Uterus (tissue), 4 donors: ENCODE data around the gene PXDC1. TPM values are rescaled to one million over a fixed set of nuclear protein-coding genes. Genes with fewer than 3 reads are reported as not detected.

Source experiments
- DNase-seq, 2 donors: peaks; one replicate each; pipeline ENCODE4 v3.0.0-alpha.2; 2019 to 2020
- H3K27ac ChIP-seq, 2 donors: fragments of 200-600 bp; sonication (generic); 1 replicate in 1 of 2; 2 replicates in 1 of 2; pipeline ENCODE4 v1.5.1; 2016 to 2018
- H3K27me3 ChIP-seq, 2 donors: fragments of 200-600 bp; sonication (generic); one replicate each; pipeline ENCODE4 v1.5.1; 2018 to 2019; ENCODE audit warnings: control low read depth in 1 of 2
- H3K36me3 ChIP-seq, 2 donors: fragments of 200-600 bp; sonication (generic); one replicate each; pipeline ENCODE4 v1.5.1; 2019; ENCODE audit warnings: control low read depth in 1 of 2
- H3K4me1 ChIP-seq, 2 donors: fragments of 200-600 bp; sonication (generic); one replicate each; pipeline ENCODE4 v1.5.1; 2018 to 2019; ENCODE audit warnings: control low read depth in 1 of 2
- H3K4me3 ChIP-seq, 2 donors: fragments of 200-600 bp; sonication (generic); 1 replicate in 1 of 2; 2 replicates in 1 of 2; pipeline ENCODE4 v1.5.1; 2018 to 2019; ENCODE audit warnings: mild to moderate bottlenecking in 1 of 2
- H3K9me3 ChIP-seq, 2 donors: fragments of 200-600 bp; sonication (generic); one replicate each; pipeline ENCODE4 v1.5.1; 2019; ENCODE audit warnings: control low read depth in 1 of 2
- CTCF ChIP-seq, 4 experiments: fragments of 200-600 bp in 2 of 4; fragments of 450-650 bp in 2 of 4; sonication (generic) in 2 of 4; IDR thresholded peaks; one replicate each; pipeline ENCODE4 v1.5.1; 2016 to 2019; ENCODE audit warnings: antibody characterized with exemption in 4 of 4, mild to moderate bottlenecking in 2 of 4, moderate library complexity in 1 of 4
- POLR2A ChIP-seq, 2 donors: fragments of 450-650 bp; IDR thresholded peaks; one replicate each; pipeline ENCODE4 v1.6.1; 2016; ENCODE audit warnings: antibody characterized with exemption in 2 of 2, mild to moderate bottlenecking in 1 of 2, moderate library complexity in 1 of 2
- intact Hi-C: fragments of 100-400 bp; cut with DNase I; formaldehyde crosslinking; loops from one replicate; pipeline ENCODE4 v1.15.1; 2023; ENCODE audit warnings: low total_unique reads
- total RNA-seq, 4 donors: library from RNA; depleted of rRNA in 3 of 4; stranded (reverse); fragments of >200 nt in 3 of 4; gene quantifications; one replicate each; pipeline versions ENCODE4 v1.1.0 to v1.2.4, GENCODE V29; 2014 to 2023
- donor health status: DM: yes; HTN: yes; CAD: no.

The PXDC1 gene
- total RNA-seq, 4 donors from 2014 or later = 15.6 to 42.4 (median 31.0) TPM

GRCh38 chr6:3706547-3706946, 45.0 kb downstream of the PXDC1 start:
- H3K27ac ChIP-seq = no peak overlapping the region
- intact Hi-C loops = no loop called here

GRCh38 chr6:3701631-3702030, 49.9 kb downstream of the PXDC1 start:
- H3K27me3 ChIP-seq = no peaks in the 10 kb centered on the region
- no peaks in the 10 kb centered on the region for H3K36me3 ChIP-seq
- no peak for DNase-seq
- intact Hi-C loops = no loop called here
- H3K9me3 ChIP-seq = no peaks in the 10 kb centered on the region
- no peaks in the 10 kb centered on the region for H3K4me1 ChIP-seq
- no peak overlapping the region for H3K27ac ChIP-seq
- TF ChIP-seq CTCF (IDR thresholded peaks at IDR 0.05) (no peak), POLR2A (IDR thresholded peaks at IDR 0.05) (no peak)
- no peak overlapping the region for H3K4me3 ChIP-seq

More at GRCh38 chr6:3706547-3706946, 45.0 kb downstream of the PXDC1 start:
- no peak for DNase-seq
- H3K4me1 ChIP-seq = no peaks in the 10 kb centered on the region
- H3K36me3 ChIP-seq = no peaks in the 10 kb centered on the region
- TF ChIP-seq POLR2A (IDR thresholded peaks at IDR 0.05) (no peak), CTCF (IDR thresholded peaks at IDR 0.05) (no peak)
- no peaks in the 10 kb centered on the region for H3K9me3 ChIP-seq
- no peak overlapping the region for H3K4me3 ChIP-seq
- no peaks in the 10 kb centered on the region for H3K27me3 ChIP-seq

GRCh38 chr6:3699231-3699630, 52.3 kb downstream of the PXDC1 start:
- no peaks in the 10 kb centered on the region for H3K36me3 ChIP-seq
- no peak overlapping the region for H3K27ac ChIP-seq
- DNase-seq = no peak
- intact Hi-C loops = no loop called here
- H3K4me3 ChIP-seq = no peak overlapping the region
- H3K27me3 ChIP-seq = no peaks in the 10 kb centered on the region
- H3K9me3 ChIP-seq = no peaks in the 10 kb centered on the region
- no peak for TF ChIP-seq CTCF (IDR thresholded peaks at IDR 0.05)
- TF ChIP-seq POLR2A (IDR thresholded peaks at IDR 0.05) = no peak
- H3K4me1 ChIP-seq = no peaks in the 10 kb centered on the region

GRCh38 chr6:3698021-3698420, 53.5 kb downstream of the PXDC1 start:
- no peaks in the 10 kb centered on the region for H3K9me3 ChIP-seq
- TF ChIP-seq CTCF (IDR thresholded peaks at IDR 0.05) = no peak
- TF ChIP-seq POLR2A (IDR thresholded peaks at IDR 0.05) = no peak
- no peaks in the 10 kb centered on the region for H3K4me1 ChIP-seq
- no peak overlapping the region for H3K27ac ChIP-seq
- H3K36me3 ChIP-seq = no peaks in the 10 kb centered on the region
- DNase-seq = no peak
- intact Hi-C loops = no loop called here
- H3K27me3 ChIP-seq = no peaks in the 10 kb centered on the region
- H3K4me3 ChIP-seq = no peak overlapping the region

DNA sequence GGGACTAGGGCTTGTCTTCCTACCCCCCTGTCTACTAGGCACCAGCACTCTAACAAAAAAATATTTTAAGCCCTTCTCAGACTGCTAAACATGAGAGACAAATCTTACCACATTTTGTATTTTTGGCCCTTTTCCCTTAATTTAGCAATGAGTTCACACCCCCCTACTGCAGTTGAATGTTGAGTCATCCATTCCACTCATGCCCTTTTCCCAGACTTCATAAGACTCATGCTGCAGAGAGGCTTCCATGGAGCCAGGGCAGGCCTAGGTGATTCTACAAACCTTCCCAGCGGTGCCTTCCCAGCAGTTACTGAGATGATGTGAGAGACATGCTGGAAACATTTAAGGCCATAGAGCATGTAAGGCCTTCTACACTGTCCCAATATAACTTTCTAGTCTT, 53.9 kb downstream of the PXDC1 start:
- no peak for DNase-seq
- H3K27me3 ChIP-seq = no peaks in the 10 kb centered on the region

More for the DNA sequence above, 53.9 kb downstream of the PXDC1 start:
- intact Hi-C loops = no loop called here
- no peaks in the 10 kb centered on the region for H3K9me3 ChIP-seq
- TF ChIP-seq POLR2A (IDR thresholded peaks at IDR 0.05) (no peak), CTCF (IDR thresholded peaks at IDR 0.05) (no peak)
- H3K4me3 ChIP-seq = no peak overlapping the region
- no peaks in the 10 kb centered on the region for H3K36me3 ChIP-seq
- no peak overlapping the region for H3K27ac ChIP-seq
- no peaks in the 10 kb centered on the region for H3K4me1 ChIP-seq
